ENCODE results near the gene HMGN3.

DNA sequence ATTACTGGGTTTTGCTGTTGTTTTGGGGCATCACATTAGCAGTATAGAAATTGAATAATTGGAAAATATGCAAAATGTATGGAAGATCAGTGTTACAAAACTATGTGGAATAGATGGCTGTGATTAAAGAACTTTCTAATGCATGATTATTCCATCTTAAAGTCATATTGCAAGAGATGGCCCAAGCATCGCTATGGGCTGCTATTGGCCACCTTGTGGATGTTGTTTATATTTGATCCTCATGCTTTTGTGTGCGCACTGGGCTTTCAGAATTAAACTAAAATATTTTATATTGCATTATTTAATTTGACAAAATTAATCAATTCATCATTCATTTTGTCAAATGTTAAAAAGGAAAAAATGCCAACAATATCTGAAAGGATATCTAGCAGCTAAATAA, 16.1 kb upstream of the HMGN3 start:
- TF ChIP-seq GATA2 (IDR thresholded peaks at IDR 0.05; ENCODE audit: low read depth, low read length) (no peak), GATA3 (IDR thresholded peaks at IDR 0.05; ENCODE audit: low read depth, low read length) (no peak)

Data from SH-SY5Y (cell line).